WTC11 (cell line): ENCODE results near the gene HS6ST1.

Source experiments
- CTCF ChIP-seq: fragments of 200-600 bp; IDR thresholded peaks from 2 replicates; pipeline ENCODE4 v1.8.0; 2022; ENCODE audit warnings: antibody characterized with exemption
- ETV6 ChIP-seq: sonication (generic); formaldehyde crosslinking; IDR thresholded peaks from 2 replicates; pipeline ENCODE4 v1.8.1; 2022; ENCODE audit warnings: mild to moderate bottlenecking, missing genetic modification reagents
- ZNF121 ChIP-seq: sonication (generic); formaldehyde crosslinking; IDR thresholded peaks from 2 replicates; pipeline ENCODE4 v1.8.0; 2023; ENCODE audit warnings: missing genetic modification reagents
- ZSCAN18 ChIP-seq: fragments of 250-450 bp; sonication (Bioruptor Pico); IDR thresholded peaks from 2 replicates; pipeline ENCODE4 v2.1.2; 2022; ENCODE audit warnings: mild to moderate bottlenecking, moderate library complexity

GRCh38 chr2:128293426-128293755, 25.3 kb downstream of the HS6ST1 start:
- no peak for TF ChIP-seq CTCF
- TF ChIP-seq ZSCAN18 (CRISPR knock-in tag): no peak
- no peak for TF ChIP-seq ZNF121 (CRISPR knock-in tag)
- TF ChIP-seq ETV6 (CRISPR knock-in tag): no peak
